GM12891 (cell line): ENCODE measurements around the gene ENTR1.

ENCODE experiments used
- PAX5 ChIP-seq: IDR thresholded peaks from 2 replicates; pipeline ENCODE4 v1.6.1; 2011; ENCODE audit warnings: low read length, moderate library complexity, mild to moderate bottlenecking; ENCODE audit not compliant: insufficient read depth, severe bottlenecking
- POLR2A ChIP-seq: IDR thresholded peaks from 2 replicates; pipeline ENCODE4 v1.6.1; 2011; ENCODE audit warnings: low read depth, low read length, control low read depth
- POLR2AphosphoS5 ChIP-seq: IDR thresholded peaks from 2 replicates; pipeline ENCODE4 v1.6.1; 2011; ENCODE audit warnings: low read depth, low read length, control low read depth
- POU2F2 ChIP-seq: IDR thresholded peaks from 2 replicates; pipeline ENCODE4 v1.6.1; 2011; ENCODE audit warnings: low read depth, mild to moderate bottlenecking, control low read depth, low read length, moderate library complexity
- SPI1 ChIP-seq: IDR thresholded peaks from 2 replicates; pipeline ENCODE4 v1.6.1; 2011; ENCODE audit warnings: low read depth, low read length, control low read depth
- TAF1 ChIP-seq: IDR thresholded peaks from 2 replicates; pipeline ENCODE4 v1.6.1; 2011; ENCODE audit warnings: low read depth, low read length, control low read depth

- TF ChIP-seq POLR2AphosphoS5 (no peak), POLR2A (0 out of 2 replicates have a peak, but pooled peaks have one; percentile 10), SPI1 (no peak), POU2F2 (no peak), TAF1 (no peak), PAX5 (no peak)
Measured at GRCh38 chr9:136419092-136419420, 8.6 kb upstream of the ENTR1 start.
